H9 (cell line): ENCODE data around the gene MRPL43. TPM values are rescaled to one million over a fixed set of nuclear protein-coding genes. Genes with fewer than 3 reads are reported as not detected.

ENCODE experiments used
- DNase-seq: peaks from one replicate; pipeline ENCODE4 v3.0.0-alpha.2; 2017
- H2AFZ ChIP-seq: one replicate; pipeline ENCODE4 v1.6.1; 2013; ENCODE audit warnings: mild to moderate bottlenecking, low read length, control low read depth, moderate library complexity
- H2AK5ac ChIP-seq: 2 replicates; pipeline ENCODE4 v1.6.1; 2013; ENCODE audit warnings: low read length, control low read depth, mixed read lengths; ENCODE audit not compliant: insufficient read length
- H2BK120ac ChIP-seq: one replicate; pipeline ENCODE4 v1.6.1; 2013; ENCODE audit warnings: low read depth, mild to moderate bottlenecking, low read length, control low read depth, inconsistent platforms; ENCODE audit not compliant: poor library complexity, severe bottlenecking
- H2BK12ac ChIP-seq: 2 replicates; pipeline ENCODE4 v1.6.1; 2013; ENCODE audit warnings: low read length, control low read depth, mixed read lengths, low read depth; ENCODE audit not compliant: insufficient read length
- H2BK15ac ChIP-seq: 2 replicates; pipeline ENCODE4 v1.6.1; 2013; ENCODE audit warnings: low read depth, low read length, control low read depth
- H2BK20ac ChIP-seq: one replicate; pipeline ENCODE4 v1.6.1; 2013; ENCODE audit warnings: low read depth, mild to moderate bottlenecking, low read length, control low read depth, inconsistent platforms; ENCODE audit not compliant: poor library complexity, severe bottlenecking
- H2BK5ac ChIP-seq: 2 replicates; pipeline ENCODE4 v1.6.1; 2013; ENCODE audit warnings: low read length, control low read depth, mixed read lengths; ENCODE audit not compliant: insufficient read length
- H3K14ac ChIP-seq: 2 replicates; pipeline ENCODE4 v1.6.1; 2013; ENCODE audit warnings: low read length, control low read depth; ENCODE audit not compliant: insufficient read depth
- H3K18ac ChIP-seq: 2 replicates; pipeline ENCODE4 v1.6.1; 2013; ENCODE audit warnings: low read depth, mild to moderate bottlenecking, mixed read lengths, low read length, control low read depth; ENCODE audit not compliant: insufficient read length
- H3K23ac ChIP-seq: 2 replicates; pipeline ENCODE4 v1.6.1; 2013; ENCODE audit warnings: low read length, control low read depth, mixed read lengths, low read depth; ENCODE audit not compliant: insufficient read length
- H3K23me2 ChIP-seq: 2 replicates; pipeline ENCODE4 v1.6.1; 2013; ENCODE audit warnings: low read depth, mild to moderate bottlenecking, mixed read lengths, low read length, control low read depth; ENCODE audit not compliant: insufficient read length, poor library complexity, severe bottlenecking
- H3K27ac ChIP-seq: 2 replicates; pipeline ENCODE4 v1.5.1; 2013; ENCODE audit warnings: low read length, control low read depth, mixed read lengths, low read depth; ENCODE audit not compliant: insufficient read length
- H3K27me3 ChIP-seq: 2 replicates; pipeline ENCODE4 v1.6.1; 2013; ENCODE audit warnings: low read length, control low read depth, inconsistent platforms; ENCODE audit not compliant: insufficient read depth
- H3K4ac ChIP-seq: 2 replicates; pipeline ENCODE4 v1.6.1; 2013; ENCODE audit warnings: low read depth, mild to moderate bottlenecking, control low read depth, inconsistent platforms, low read length, moderate library complexity
- H3K4me1 ChIP-seq: 2 replicates; pipeline ENCODE4 v1.6.1; 2013; ENCODE audit warnings: low read length, control low read depth, inconsistent platforms; ENCODE audit not compliant: insufficient read depth
- H3K4me2 ChIP-seq: 2 replicates; pipeline ENCODE4 v1.6.1; 2013; ENCODE audit warnings: low read length, control low read depth, mixed read lengths; ENCODE audit not compliant: insufficient read length, insufficient read depth
- H3K56ac ChIP-seq: 2 replicates; pipeline ENCODE4 v1.6.1; 2013; ENCODE audit warnings: low read depth, mild to moderate bottlenecking, mixed read lengths, low read length, control low read depth; ENCODE audit not compliant: insufficient read length
- H3K79me1 ChIP-seq: 2 replicates; pipeline ENCODE4 v1.6.1; 2013; ENCODE audit warnings: low read depth, mild to moderate bottlenecking, moderate library complexity, low read length, control low read depth, inconsistent platforms; ENCODE audit not compliant: insufficient read depth, poor library complexity, severe bottlenecking
- H3K79me2 ChIP-seq: 2 replicates; pipeline ENCODE4 v1.6.1; 2013; ENCODE audit warnings: low read length, control low read depth, inconsistent platforms; ENCODE audit not compliant: insufficient read depth
- H3K9ac ChIP-seq: 2 replicates; pipeline ENCODE4 v1.6.1; 2013; ENCODE audit warnings: low read length, control low read depth, mixed read lengths; ENCODE audit not compliant: insufficient read length; ENCODE audit errors: extremely low read depth
- H3K9me3 ChIP-seq: one replicate; pipeline ENCODE4 v1.6.1; 2013; ENCODE audit warnings: low read depth, low read length, inconsistent platforms; ENCODE audit not compliant: control insufficient read depth
- H3T11ph ChIP-seq: one replicate; pipeline ENCODE4 v1.6.1; 2013; ENCODE audit warnings: mild to moderate bottlenecking, low read length, control low read depth, inconsistent platforms
- H4K20me1 ChIP-seq: one replicate; pipeline ENCODE4 v1.6.1; 2013; ENCODE audit not compliant: control insufficient read depth, insufficient read length, insufficient read depth
- H4K5ac ChIP-seq: 2 replicates; pipeline ENCODE4 v1.6.1; 2013; ENCODE audit warnings: low read depth, mild to moderate bottlenecking, mixed read lengths, low read length, control low read depth; ENCODE audit not compliant: insufficient read length
- H4K8ac ChIP-seq: replicated peaks from 2 replicates; pipeline ENCODE4 v1.6.1; 2013; ENCODE audit warnings: low read length, control low read depth, mixed read lengths, low read depth; ENCODE audit not compliant: insufficient read length
- H4K91ac ChIP-seq: 2 replicates; pipeline ENCODE4 v1.6.1; 2013; ENCODE audit warnings: low read depth, mild to moderate bottlenecking, moderate library complexity, mixed read lengths, low read length, control low read depth; ENCODE audit not compliant: insufficient read length
- H3K27ac Mint-ChIP-seq, 3 experiments: 2 replicates in 2 of 3; 3 replicates in 1 of 3; pipeline ENCODE4 v1.8.0; 2020 to 2021; ENCODE audit warnings: mixed read lengths in 3 of 3, mild to moderate bottlenecking in 1 of 3, moderate library complexity in 1 of 3
- H3K27me3 Mint-ChIP-seq: 2 replicates; pipeline ENCODE4 v1.8.0; 2021; ENCODE audit warnings: low read depth, mild to moderate bottlenecking, moderate library complexity, mixed read lengths
- H3K36me3 Mint-ChIP-seq, 3 experiments: 2 replicates in 2 of 3; 3 replicates in 1 of 3; pipeline ENCODE4 v1.8.0; 2020 to 2021; ENCODE audit warnings: low read depth in 3 of 3, mixed read lengths in 3 of 3; ENCODE audit not compliant: insufficient read depth in 1 of 3
- H3K4me1 Mint-ChIP-seq, 2 experiments: 2 replicates each; pipeline ENCODE4 v1.8.0; 2020; ENCODE audit warnings: mixed read lengths in 2 of 2
- H3K4me3 Mint-ChIP-seq, 2 experiments: 2 replicates in 1 of 2; 3 replicates in 1 of 2; pipeline ENCODE4 v1.8.0; 2020 to 2021; ENCODE audit warnings: mild to moderate bottlenecking in 2 of 2, mixed read lengths in 2 of 2, moderate library complexity in 1 of 2
- H3K9me3 Mint-ChIP-seq, 2 experiments: 2 replicates in 1 of 2; 3 replicates in 1 of 2; pipeline ENCODE4 v1.8.0; 2020; ENCODE audit warnings: mild to moderate bottlenecking in 2 of 2, mixed read lengths in 2 of 2, moderate library complexity in 1 of 2
- WGBS: extraction: QIAGEN DNeasy Blood & Tissue Kit; methylation state at CpG from one replicate; pipeline ENCODE4 v1.1.7; 2013; ENCODE audit warnings: missing lambda C conversion rate, low lambda C conversion rate, mixed read lengths; ENCODE audit not compliant: insufficient read length; ENCODE audit errors: extremely low coverage; 5-methylcytosine and 5-hydroxymethylcytosine counted together
- total RNA-seq: library from RNA; stranded (reverse); gene quantifications from 2 replicates; pipeline ENCODE4 v1.2.1, GENCODE V29; 2021
- TF ChIP-seq, protein P1 (sequence below): fragments of 200-600 bp; sonication (generic); conservative IDR thresholded peaks from 3 replicates; pipeline ENCODE4 v1.8.0; 2021; ENCODE audit warnings: antibody characterized with exemption, mild to moderate bottlenecking

The MRPL43 gene
- total RNA-seq, 1 experiment from 2014 or later: 70.3 TPM

DNA sequence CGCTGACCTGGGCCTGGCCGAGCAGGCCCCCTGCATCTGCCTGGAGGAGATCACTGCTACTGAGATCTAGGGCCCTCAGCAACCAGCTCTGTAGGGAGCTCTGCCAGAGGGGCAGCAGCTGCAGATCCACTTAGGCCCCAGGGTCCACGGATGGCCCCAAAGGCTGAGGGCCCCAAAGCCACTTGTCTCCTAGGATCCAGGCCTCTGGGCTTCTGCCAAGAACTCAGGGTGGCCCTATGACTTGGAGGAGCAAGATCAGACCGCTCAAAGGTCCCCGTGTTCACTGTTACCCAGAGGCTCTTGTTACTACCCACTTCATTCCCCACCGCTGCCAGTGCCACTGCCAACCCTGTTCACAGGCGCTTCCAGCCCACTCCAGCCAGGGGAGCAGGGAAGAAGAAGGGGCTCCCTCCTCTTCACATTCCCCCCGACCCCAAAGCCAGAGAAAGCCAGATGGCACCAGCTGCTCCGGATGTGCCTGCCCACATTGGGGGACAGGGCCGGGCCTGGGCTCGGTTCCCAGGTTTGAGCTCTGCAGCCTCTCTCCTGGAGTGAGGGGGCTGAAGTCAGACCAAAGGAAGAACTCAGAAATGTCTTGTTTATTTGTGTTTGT lies 19.9 kb upstream of the MRPL43 start:
- Histone ChIP-seq H4K91ac (no peak overlapping the region), H2BK20ac (no peak overlapping the region), H3K9me3 (no peaks in the 10 kb centered on the region), H2AFZ (no peak overlapping the region), H3K9ac (no peak overlapping the region), H4K5ac (no peak overlapping the region), H3K14ac (no peak overlapping the region), H3K4ac (no peak overlapping the region), H2BK12ac (no peak overlapping the region), H3K23ac (no peak overlapping the region), H3K27ac (no peak overlapping the region), H3K56ac (no peak overlapping the region), H3K79me1 (no peaks in the 10 kb centered on the region), H3K27me3 (no peaks in the 10 kb centered on the region), H2BK5ac (no peak overlapping the region), H3K4me2 (no peak overlapping the region), H3K79me2 (no peaks in the 10 kb centered on the region), H2BK15ac (no peak overlapping the region), H3K4me1 (no peaks in the 10 kb centered on the region), H4K8ac (no peak overlapping the region), H2AK5ac (no peak overlapping the region), H4K20me1 (no peaks in the 10 kb centered on the region), H3K23me2 (no peaks in the 10 kb centered on the region), H2BK120ac (no peak overlapping the region), H3T11ph (no peak overlapping the region), H3K18ac (no peak overlapping the region)
- H3K4me1 Mint-ChIP-seq: peaks cover 5 to 20% of the 10 kb centered on the region in 2 experiments
- H3K27ac Mint-ChIP-seq: no peak overlapping the region
- no CpG with 5 or more reads among the region's 11 CpGs for WGBS
- no peak for DNase-seq
- H3K27me3 Mint-ChIP-seq: no peaks in the 10 kb centered on the region; the same call in 1 of the 2 replicates
- H3K4me3 Mint-ChIP-seq: no peak overlapping the region
- no peaks in the 10 kb centered on the region for H3K9me3 Mint-ChIP-seq
- TF ChIP-seq, protein P1, sequence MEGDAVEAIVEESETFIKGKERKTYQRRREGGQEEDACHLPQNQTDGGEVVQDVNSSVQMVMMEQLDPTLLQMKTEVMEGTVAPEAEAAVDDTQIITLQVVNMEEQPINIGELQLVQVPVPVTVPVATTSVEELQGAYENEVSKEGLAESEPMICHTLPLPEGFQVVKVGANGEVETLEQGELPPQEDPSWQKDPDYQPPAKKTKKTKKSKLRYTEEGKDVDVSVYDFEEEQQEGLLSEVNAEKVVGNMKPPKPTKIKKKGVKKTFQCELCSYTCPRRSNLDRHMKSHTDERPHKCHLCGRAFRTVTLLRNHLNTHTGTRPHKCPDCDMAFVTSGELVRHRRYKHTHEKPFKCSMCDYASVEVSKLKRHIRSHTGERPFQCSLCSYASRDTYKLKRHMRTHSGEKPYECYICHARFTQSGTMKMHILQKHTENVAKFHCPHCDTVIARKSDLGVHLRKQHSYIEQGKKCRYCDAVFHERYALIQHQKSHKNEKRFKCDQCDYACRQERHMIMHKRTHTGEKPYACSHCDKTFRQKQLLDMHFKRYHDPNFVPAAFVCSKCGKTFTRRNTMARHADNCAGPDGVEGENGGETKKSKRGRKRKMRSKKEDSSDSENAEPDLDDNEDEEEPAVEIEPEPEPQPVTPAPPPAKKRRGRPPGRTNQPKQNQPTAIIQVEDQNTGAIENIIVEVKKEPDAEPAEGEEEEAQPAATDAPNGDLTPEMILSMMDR: no peak
- peaks cover 17 to 41% (median 39%) of the 10 kb centered on the region in 3 experiments; a peak in 5 of 7 replicates for H3K36me3 Mint-ChIP-seq
